K562 (cell line): ENCODE results near the gene GNA14.

Experiments
- BACH1 ChIP-seq: fragments of 200-800 bp; sonication (Bioruptor generic); IDR thresholded peaks from 2 replicates; pipeline ENCODE4 v1.6.1; 2016; ENCODE audit warnings: missing genetic modification characterization, missing compliant biosample characterization
- BDP1 ChIP-seq: IDR thresholded peaks from 3 replicates; pipeline ENCODE4 v1.6.1; 2011; ENCODE audit not compliant: insufficient read length, insufficient read depth
- CEBPB ChIP-seq: fragments of 450-650 bp; IDR thresholded peaks from 2 replicates; pipeline ENCODE4 v1.6.1; 2016; ENCODE audit warnings: missing genetic modification characterization, missing compliant biosample characterization
- GABPA ChIP-seq: fragments of 200-800 bp; sonication (Bioruptor generic); conservative IDR thresholded peaks from 2 replicates; pipeline ENCODE4 v1.6.1; 2016; ENCODE audit warnings: low read depth, missing genetic modification characterization, missing compliant biosample characterization
- NFIC ChIP-seq: fragments of 450-650 bp; IDR thresholded peaks from 2 replicates; pipeline ENCODE4 v1.6.1; 2017; ENCODE audit warnings: mild to moderate bottlenecking, inconsistent platforms
- SLC30A9 ChIP-seq: fragments of 250-450 bp; sonication (Bioruptor Pico); IDR thresholded peaks from 2 replicates; pipeline ENCODE4 v1.8.0; 2022; ENCODE audit warnings: mild to moderate bottlenecking, moderate library complexity
- SPI1 ChIP-seq: IDR thresholded peaks from 2 replicates; pipeline ENCODE4 v1.6.1; 2011; ENCODE audit warnings: low read depth, low read length, control low read depth, borderline replicate concordance
- ZBTB1 ChIP-seq: sonication (generic); formaldehyde crosslinking; IDR thresholded peaks from 2 replicates; pipeline ENCODE4 v1.8.1; 2023; ENCODE audit warnings: missing genetic modification reagents, low read depth, mild to moderate bottlenecking, borderline replicate concordance
- ZNF140 ChIP-seq: fragments of 250-450 bp; sonication (Bioruptor Pico); IDR thresholded peaks from 2 replicates; pipeline ENCODE4 v1.8.0; 2021; ENCODE audit warnings: moderate library complexity, mild to moderate bottlenecking, inconsistent platforms
- ZNF212 ChIP-seq: fragments of 450-650 bp; formaldehyde crosslinking; IDR thresholded peaks from 2 replicates; pipeline ENCODE4 v1.4.0; 2020; ENCODE audit warnings: mild to moderate bottlenecking
- ZNF518B ChIP-seq: fragments of 250-450 bp; sonication (Bioruptor Pico); IDR thresholded peaks from 2 replicates; pipeline ENCODE4 v1.5.0; 2021; ENCODE audit warnings: mild to moderate bottlenecking, moderate library complexity
- TF ChIP-seq, protein P1 (sequence below), 3 experiments: IDR thresholded peaks in 2 of 3; conservative IDR thresholded peaks in 1 of 3; 2 replicates each; pipeline ENCODE4 v1.5.1; 2011 to 2012; ENCODE audit warnings: low read length in 3 of 3, mild to moderate bottlenecking in 3 of 3, control low read depth in 2 of 3, improper control_type of control experiment in 1 of 3, inconsistent platforms in 1 of 3, low read depth in 1 of 3, mixed read lengths in 1 of 3, moderate library complexity in 1 of 3; ENCODE audit not compliant: insufficient read depth in 2 of 3

GRCh38 chr9:77518688-77519087, 129.4 kb downstream of the GNA14 start:
- TF ChIP-seq ZNF518B (CRISPR knock-in tag) (no peak), ZNF212 (CRISPR knock-in tag) (no peak), SPI1 (no peak), ZNF140 (CRISPR knock-in tag) (no peak), GABPA (no peak), SLC30A9 (CRISPR knock-in tag) (no peak), BDP1 (no peak), BACH1 (no peak), NFIC (no peak), CEBPB (tag) (no peak), ZBTB1 (no peak)
- TF ChIP-seq, protein P1, sequence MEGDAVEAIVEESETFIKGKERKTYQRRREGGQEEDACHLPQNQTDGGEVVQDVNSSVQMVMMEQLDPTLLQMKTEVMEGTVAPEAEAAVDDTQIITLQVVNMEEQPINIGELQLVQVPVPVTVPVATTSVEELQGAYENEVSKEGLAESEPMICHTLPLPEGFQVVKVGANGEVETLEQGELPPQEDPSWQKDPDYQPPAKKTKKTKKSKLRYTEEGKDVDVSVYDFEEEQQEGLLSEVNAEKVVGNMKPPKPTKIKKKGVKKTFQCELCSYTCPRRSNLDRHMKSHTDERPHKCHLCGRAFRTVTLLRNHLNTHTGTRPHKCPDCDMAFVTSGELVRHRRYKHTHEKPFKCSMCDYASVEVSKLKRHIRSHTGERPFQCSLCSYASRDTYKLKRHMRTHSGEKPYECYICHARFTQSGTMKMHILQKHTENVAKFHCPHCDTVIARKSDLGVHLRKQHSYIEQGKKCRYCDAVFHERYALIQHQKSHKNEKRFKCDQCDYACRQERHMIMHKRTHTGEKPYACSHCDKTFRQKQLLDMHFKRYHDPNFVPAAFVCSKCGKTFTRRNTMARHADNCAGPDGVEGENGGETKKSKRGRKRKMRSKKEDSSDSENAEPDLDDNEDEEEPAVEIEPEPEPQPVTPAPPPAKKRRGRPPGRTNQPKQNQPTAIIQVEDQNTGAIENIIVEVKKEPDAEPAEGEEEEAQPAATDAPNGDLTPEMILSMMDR (IDR thresholded peaks at IDR 0.05 in 2 of 3, conservative IDR thresholded peaks at IDR 0.05 in 1 of 3; ENCODE audit: insufficient read depth in 2 of 3, low read depth in 1 of 3, low read length in 3 of 3), result no peak
